Erythroblast (primary cell): ENCODE results near the gene FAIM.
A peak's percentile ranks its signal among the peaks of the same experiment; 100 is the strongest.

Source experiments
- DNase-seq, 2 experiments: peaks; one replicate each; lab custom pipeline; 2025; lab: John Stamatoyannopoulos, UW
- GATA1 ChIP-seq: IDR thresholded peaks from 2 replicates; pipeline ENCODE4 v1.6.1; 2011; ENCODE audit warnings: low read depth, mild to moderate bottlenecking, control low read depth, low read length, moderate library complexity
- POLR2A ChIP-seq: IDR thresholded peaks from 2 replicates; pipeline ENCODE4 v1.6.1; 2011; ENCODE audit warnings: mild to moderate bottlenecking, low read length

FAIM gene

DNA sequence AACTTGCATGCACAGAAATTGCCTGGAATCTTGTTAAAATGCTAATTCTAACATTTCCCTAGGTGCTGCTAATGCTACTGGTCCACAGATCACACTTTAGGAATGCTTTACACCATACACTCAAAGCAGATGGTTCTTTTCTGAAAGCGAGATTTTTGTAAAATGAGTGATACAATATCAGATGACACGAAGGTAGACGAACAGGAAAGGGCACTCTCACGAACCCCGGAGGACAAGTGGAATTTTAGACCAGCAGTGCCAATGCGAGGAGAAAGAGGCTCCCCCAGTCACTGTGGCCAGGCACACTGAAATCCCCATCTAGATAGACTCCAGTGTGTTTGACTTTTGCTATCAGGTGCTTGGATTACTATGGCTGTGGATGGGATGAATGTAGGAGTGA lies 21.0 kb downstream of the FAIM start:
- no peak for DNase-seq
- TF ChIP-seq GATA1: no peak
- no peak for TF ChIP-seq POLR2A

DNA sequence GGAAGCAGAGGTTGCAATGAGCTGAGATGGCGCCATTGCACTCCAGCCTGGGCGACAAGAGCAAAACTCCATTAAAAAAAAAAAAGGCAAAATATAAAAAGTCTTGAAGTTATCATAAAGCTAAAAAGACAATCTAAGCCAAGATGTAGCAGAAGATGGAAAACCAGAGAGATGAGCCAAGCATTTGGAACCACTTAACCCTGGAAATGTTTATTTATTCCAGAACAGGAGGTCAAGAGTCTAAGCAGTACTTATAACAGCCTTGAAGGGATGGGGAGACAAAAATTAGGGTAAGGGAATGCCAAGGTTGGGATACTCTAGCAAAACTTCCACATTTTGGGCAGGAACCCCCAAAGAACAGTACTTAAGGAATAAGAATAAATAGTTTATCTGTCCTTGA lies 30.1 kb downstream of the FAIM start:
- no peak for TF ChIP-seq POLR2A
- TF ChIP-seq GATA1: no peak
- no peak for DNase-seq

DNA sequence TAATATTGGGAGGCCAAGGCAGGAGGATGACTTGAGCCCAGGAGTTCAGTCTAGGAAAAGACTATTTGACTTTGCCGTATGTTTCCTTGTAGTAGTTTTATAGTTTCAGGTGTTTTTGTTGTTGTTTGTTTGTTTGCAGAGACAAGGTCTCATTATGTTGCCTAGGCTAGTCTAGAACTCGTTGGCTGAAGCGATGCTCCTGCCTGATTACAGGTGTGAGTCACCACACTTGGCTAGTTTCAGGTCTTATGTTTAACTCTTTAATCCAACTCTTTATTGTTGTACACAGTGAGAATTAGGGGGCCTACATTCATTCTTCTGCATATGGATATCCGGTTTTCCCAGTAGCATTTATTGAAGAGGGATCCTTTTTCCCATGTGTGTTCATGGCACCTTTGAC lies 32.0 kb downstream of the FAIM start:
- no peak for DNase-seq
- TF ChIP-seq GATA1: no peak
- no peak for TF ChIP-seq POLR2A

DNA sequence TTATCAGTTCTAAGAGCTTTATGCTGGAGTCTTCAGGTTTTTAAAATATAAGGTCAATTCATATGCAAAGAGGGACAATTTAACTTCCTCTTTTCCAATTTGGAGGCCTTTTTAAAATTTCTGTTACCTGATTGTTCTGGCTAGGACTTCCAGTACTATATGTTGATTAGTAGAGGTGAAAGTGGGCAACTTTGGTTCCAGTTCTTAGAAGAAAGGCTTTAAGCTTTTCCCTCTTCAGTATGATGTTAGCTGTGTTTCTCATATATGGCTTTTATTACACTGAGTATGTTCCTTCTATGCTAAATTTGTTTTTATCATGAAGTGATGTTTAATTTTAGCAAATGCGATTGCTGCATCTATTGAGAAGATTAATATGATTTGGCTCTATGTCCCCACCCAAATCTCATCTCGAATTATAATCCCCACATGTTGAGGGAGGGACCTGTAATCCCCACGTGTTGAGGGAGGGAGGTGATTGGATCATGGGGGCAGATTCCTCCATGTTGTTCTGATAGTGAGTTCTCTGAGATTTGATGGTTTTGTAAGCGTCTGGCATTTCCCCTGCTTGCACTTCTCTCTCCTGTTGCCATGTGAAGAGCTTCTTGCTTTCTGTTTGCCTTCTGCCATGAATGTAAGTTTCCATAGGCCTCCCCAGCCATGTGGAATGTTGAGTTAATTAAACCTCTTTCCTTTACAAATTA lies 33.8 kb downstream of the FAIM start:
- TF ChIP-seq GATA1 (no peak), POLR2A (no peak)

DNA sequence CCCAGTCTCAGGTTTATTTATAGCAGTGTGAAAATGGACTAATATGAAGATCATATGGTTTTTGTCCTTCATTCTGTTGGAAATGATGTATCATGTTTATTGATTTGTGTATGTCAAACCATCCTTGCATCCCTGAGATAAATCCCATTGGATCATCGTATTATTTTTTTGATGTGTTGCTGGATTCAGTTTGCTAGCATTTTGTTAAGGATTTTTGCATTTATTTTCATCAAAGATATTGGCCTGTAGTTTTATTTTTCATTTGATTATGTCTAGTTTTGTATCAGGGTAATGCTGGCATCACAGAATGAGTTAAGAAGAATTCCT lies 34.3 kb downstream of the FAIM start:
- no peak for TF ChIP-seq POLR2A
- no peak for TF ChIP-seq GATA1
- no peak for DNase-seq

More for the DNA sequence above, 33.8 kb downstream of the FAIM start:
- no peak for DNase-seq

DNA sequence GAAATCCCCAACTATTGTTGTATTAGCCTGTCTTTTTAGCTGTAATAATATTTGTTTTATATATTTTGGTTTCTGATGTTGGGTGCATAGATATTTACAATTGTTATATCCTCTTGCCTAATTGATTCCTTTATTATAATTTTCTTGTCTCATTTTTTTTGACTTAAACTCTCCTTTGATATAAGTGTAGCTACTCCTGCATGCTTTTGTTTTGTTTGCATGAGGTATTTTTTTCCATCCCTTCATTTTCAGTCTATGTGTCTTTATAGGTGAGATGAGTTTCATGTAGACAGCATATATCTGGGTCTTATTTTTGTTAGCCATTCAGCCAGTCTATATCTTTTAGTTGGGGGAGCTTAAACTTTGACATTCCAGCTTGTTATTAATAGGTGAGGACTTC lies 37.4 kb downstream of the FAIM start:
- TF ChIP-seq POLR2A (no peak), GATA1 (no peak)
- DNase-seq: no peak

DNA sequence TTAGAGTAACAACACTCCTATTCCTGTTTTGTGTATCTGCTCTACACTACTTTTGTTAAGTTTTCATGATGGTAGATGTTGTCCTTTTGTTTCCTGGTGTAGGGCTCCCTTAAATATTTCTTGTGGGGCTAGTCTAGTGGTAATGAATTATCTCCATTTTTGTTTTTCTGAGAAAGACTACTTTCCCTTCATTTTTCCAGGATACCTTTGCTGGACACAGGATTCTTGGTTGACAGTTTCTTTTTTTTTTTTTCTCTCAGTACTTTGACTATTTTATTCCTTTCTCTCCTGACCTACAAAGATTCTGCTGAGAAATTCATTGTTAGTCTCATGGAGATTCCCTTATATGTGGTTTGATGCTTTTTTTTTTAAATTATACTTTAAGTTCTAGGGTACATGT lies 37.9 kb downstream of the FAIM start:
- no peak for TF ChIP-seq POLR2A
- no peak for TF ChIP-seq GATA1
- DNase-seq: no peak

DNA sequence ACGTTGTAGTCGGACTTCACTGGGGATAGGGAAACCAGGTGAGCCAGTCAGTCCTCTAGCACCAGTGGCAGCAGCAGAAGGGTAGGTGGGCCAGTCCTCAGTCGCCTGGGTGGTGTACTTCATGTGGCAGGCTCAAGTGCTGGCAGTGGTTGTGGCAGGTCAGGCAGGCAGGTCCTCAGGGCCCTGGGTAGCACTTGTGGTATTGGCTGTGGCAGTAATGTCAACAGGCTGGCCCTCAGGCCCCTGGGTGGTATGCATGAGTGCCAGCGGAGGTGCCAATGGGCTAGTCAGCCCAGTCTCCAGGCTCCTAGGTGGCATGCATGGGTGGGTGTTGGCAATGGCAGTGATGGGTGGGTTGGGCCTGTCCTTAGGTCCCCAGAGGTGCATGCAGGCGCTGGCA lies 40.6 kb downstream of the FAIM start:
- no peak for TF ChIP-seq GATA1
- no peak for TF ChIP-seq POLR2A
- no peak for DNase-seq

DNA sequence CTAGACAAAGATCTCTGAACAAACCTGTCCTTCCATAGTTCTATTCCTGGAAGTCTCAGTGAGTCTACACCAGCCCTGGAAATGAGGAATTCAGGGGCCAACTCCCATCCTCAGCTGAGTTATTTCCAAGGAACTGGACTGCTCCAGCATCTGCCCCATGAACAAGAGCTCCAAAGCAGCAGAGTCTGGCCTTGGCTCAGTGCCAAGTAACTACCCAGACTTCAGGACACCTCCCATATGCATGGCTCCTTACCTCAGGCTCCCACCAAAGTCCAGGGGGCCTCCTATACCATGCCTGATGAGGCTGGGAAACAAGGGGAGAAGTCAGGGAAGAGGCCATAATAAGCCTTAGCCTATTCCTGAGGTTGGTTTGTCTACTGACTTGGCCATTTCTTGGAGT lies 45.0 kb downstream of the FAIM start:
- DNase-seq: peak; percentile 14 to 44
- TF ChIP-seq GATA1 (no peak), POLR2A (no peak)

DNA sequence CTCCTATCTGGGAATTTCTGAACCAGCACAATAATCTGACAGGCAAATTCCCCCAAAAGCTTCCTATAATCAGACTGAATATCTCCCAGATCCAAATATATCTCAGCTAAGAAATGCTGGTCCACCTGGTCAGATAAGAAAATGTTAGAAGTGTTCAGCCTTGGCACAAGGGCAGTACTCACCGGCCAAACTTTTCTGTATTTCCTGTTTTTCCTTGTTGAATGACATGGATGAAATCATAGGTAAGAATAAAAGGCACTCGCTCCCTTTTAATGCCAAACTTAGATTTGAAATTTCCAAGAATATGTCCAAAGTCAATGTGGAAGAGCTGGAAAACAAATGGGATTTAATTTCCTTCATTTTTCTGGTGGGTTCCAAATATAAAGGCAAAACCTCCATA lies 48.9 kb downstream of the FAIM start:
- TF ChIP-seq GATA1 (no peak), POLR2A (no peak)

DNA sequence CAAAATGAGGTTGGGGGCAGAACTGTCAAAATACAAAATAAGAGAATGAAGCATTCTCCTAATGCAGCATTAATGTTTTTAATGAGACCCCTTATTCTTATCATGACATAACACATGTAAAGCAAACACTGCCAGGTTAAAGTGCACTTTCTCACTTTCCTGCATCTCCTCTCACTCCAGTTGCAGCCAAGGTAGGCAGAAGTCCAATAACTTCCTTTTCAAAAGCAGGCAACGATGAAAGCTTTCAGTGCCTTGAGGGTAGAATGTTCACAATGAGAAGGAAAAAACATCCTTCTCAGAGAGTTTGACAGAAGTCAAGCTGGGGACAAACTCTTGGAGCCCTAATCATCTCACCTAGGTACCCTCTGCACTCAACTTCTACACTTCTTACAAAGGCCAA lies 59.5 kb downstream of the FAIM start:
- no peak for TF ChIP-seq POLR2A
- TF ChIP-seq GATA1: no peak
- DNase-seq: no peak

More for the DNA sequence above, 48.9 kb downstream of the FAIM start:
- no peak for DNase-seq

DNA sequence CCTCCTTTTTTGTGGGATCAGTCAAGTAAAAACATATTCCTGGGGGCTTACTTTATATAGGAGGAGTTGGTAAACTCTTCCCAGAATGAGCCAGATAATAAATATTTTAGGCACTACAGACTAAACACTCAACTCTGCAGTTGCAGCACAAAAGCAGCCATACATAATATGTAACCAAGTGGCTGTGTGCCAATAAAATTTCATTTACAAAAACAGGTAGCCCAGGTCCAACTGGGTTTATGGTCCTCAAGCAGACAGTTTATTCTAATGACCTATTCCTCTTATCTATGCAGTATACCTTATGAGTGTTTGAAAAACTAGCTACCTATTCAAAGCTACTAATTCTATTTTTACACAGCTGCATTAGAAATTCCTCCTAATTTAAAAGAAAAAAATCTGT lies 61.8 kb downstream of the FAIM start:
- no peak for TF ChIP-seq GATA1
- TF ChIP-seq POLR2A: no peak
- no peak for DNase-seq

DNA sequence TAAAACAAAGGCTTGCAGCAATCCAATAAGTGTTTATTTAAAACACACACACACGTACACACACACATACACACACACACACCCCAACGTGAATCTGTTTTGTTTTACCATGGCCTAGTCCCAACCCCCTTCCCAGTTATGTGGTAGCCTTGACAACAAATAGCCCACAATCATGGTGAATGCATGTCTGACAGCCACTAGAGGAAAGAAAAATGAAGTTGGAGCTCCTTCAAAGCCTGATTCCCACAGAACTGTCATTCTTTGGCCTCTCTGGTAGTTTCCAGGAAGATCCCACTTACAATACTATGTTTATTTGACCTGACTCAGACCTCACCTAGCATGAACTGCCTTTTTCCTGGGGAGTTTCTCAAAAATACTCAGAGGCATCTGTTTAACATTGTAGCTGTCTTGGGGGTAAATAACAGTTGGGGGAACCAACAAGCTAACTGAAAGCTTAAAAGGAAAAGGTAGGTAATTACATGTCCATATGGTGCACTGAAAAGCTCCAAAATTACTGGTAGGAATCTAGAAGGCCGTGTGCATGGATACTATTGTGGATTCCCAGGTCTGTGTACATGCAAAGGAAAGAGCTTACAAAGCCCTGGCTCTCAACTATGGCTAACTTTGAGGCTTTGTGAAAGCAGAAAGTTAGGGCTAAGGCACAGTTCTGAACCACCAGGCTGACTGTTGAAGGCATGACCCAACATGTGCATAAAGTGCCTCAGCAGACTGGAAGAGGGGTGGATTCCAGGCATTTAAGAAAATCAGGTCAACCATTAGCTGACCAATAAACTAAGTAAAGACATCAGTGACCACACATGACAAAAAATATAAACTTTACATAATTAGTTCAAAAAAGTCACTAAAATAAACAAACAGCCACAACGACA lies 65.3 kb downstream of the FAIM start:
- TF ChIP-seq GATA1 (no peak), POLR2A (no peak)
- no peak for DNase-seq

DNA sequence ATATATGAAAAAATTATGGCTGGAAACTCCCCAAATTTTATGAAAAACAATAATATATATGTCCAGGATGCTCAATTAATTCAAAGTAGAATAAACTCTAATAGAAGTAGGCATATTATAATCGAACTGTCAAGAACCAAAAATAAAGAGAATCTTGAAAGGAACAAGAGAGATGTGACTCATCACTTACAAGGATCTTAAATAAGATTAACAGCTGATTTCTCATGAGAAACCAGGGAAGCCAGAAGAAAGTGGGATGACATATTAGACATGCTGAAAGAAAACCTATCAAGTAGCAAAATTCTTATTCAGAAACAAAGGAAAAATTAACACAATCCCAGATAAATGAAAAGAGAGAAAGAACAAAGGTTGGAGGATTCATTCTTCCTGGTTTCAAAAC lies 66.8 kb downstream of the FAIM start:
- peak; percentile 12 to 16 for DNase-seq
- TF ChIP-seq POLR2A: no peak
- TF ChIP-seq GATA1: no peak
